EL (cell line): Measurements from ENCODE around the gene INTS14.
A peak's percentile ranks its signal among the peaks of the same experiment; 100 is the strongest.
"Not testable (repeated sequence)": the region's sequence is repeated elsewhere in the genome, so short reads cannot be mapped to it uniquely, and the experiment has no call there.

ENCODE experiments used
- DNase-seq: peaks from one replicate; pipeline ENCODE4 v3.0.0-alpha.2; 2016

The INTS14 gene

DNA sequence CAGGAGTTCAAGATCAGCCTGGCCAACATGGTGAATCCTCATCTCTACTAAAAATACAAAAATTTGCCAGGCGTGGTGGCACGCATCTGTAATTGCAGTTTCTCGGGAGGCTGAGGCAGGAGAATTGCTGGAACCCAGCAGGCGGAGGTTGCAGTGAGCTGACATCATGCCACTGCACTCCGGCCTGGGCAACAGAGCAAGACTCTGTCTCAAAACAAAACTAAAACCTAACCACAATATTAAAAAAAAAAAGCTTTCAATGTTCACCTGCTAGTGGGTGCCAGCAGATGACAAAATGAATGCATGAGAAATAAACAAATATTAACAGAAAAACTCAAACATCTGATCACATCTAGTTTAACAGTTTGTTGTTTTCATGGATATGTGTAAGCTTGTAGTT is 19.8 kb upstream of the INTS14 start:
- DNase-seq, result no peak

GRCh38 chr15:65629548-65629947 is 18.6 kb upstream of the INTS14 start:
- DNase-seq, result no peak

- no peak for DNase-seq
Measured at GRCh38 chr15:65626856-65627255, 15.9 kb upstream of the INTS14 start.

GRCh38 chr15:65623103-65623502 is 12.2 kb upstream of the INTS14 start:
- DNase-seq, result no peak

DNA sequence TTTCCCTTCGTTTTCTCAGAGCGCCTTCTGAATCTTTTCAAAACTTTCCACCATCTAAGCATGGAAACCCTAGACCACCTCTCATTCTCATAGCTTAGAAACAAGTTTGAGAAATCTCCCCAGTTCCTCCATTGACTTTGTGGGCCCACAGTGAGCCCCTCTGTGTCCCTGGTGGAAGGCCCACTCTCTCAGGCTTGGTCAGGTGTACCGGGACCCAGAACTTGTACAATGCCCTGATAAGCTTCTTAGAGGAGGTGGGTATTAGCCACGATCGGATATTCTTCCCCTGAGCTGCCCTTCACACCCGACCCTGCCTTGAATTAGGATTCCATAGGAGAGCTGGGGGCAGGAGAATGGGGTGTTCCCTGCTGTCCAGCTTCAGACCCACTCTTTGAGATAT is 10.7 kb upstream of the INTS14 start, which contains the start of gene SLC24A1:
Gene SLC24A1 (plus strand): TSS at position 301 of the 400 bp plus-strand sequence. CDS start 2,143 bp downstream, outside the sequence.
- no peak for DNase-seq

DNA sequence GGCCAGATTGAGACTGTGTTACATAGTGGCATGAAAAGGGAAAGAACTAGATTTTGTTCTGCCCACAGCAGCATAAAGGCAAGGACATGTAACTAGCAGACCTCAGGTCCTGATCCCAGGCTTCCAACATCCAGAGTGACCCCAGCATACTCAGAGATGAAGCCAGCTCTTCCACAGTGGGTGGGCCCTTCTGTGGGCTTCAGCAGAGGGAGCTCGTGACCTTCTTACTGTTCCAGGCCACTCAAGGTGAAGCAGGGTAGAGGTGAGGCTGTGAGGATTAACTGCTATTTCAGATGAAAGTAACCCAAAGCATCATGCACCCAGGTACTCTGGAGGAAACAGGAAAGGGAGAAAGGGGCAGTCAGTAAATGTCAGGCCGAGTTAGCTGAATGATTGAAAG is 9.9 kb upstream of the INTS14 start:
- no peak for DNase-seq

DNA sequence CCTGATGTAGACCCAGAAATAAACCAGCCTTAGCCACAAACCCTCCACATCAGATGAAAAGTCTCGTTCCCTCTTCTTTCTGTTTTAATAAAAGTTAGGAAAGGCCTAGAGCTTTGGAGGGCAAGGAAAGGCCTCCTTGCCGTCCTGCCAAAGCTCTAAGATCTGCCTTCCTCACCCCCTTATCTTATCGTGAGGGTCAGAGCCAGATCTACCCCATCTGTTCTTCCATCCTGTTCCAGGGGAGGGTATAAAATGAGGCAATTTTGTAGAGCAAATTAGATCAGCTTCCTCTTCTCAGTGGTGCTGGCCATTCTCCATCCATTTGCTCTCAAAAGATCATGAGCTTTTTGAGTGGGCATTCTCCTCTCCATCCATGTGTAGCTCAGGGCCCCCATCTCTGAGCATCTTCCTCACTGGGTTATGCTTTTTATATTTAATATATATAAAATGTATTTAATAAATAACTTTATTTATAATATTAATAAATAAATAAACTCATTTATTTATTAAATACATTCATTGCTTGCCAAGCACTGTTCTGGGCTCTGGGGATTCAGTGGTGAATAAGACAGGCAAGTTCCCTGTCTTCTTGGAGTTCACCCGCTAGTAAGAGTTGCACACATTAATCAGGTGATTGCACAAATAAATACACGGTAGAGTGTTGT is 8.8 kb upstream of the INTS14 start:
- no peak for DNase-seq

DNA sequence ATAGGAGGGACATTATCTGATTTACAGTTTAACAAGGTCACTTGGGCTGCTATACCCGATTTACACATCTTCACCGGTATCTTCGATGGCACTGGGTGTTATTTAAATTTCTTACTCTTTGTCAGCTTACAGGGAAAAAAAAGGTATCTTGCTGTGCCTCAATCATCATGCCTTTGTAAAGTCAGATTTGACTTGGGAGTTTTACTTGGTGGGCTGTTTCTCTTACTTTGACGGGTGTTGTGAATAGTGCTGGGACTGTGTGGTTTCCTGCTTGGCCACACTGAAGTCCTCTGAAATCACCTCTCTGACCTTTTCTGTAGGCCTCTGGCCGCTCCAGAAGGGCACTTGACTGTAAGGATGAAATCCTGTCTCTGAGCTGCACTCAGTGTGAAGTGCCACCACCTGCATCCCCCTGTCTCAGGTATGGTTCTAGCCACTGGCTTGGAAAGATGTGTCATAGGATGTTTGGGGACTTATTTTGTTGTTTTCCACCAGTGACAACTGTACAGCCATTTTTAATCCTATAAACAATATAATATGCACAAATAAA is 7.7 kb upstream of the INTS14 start:
- no peak for DNase-seq

- DNase-seq, result not testable (repeated sequence)
Measured at GRCh38 chr15:65615887-65616286, 5.0 kb upstream of the INTS14 start.

DNA sequence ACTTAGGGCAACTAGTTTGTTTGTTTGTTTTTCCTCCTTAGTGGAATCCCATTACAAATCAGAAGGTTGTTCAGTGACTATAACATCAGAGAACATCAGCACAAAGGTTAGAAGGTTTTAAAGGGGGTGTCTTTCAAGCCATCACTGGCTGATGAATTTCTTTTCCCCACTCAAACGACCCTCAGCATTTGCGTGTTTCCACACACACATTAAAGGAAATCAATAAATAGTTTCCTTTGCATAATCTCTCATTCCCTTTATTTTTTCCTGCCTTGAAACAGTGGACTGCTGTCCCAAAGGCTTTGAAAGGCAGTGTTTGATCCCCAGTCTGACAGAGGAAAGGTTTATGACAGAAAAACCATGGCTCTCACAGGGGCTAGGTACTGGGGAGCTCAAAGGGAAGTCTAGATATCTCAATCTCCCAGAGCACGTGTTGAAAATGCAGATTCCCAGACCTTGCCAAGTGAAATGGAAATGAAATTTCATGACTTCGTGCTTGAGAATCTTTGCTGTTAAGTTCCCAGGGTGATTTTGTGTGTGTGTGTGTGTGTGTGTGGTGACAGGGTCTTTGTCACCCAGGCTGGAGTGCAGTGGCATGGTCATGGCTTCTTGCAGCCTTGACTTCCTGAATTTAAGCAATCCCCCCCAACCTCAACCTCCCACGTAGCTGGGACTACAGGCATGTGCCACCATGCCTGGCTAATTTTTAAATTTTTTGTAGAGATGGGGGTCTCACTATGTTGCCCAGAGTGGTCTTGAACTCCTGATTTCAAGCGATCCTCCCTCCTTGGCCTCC is 2.2 kb upstream of the INTS14 start:
- DNase-seq, result no peak

DNA sequence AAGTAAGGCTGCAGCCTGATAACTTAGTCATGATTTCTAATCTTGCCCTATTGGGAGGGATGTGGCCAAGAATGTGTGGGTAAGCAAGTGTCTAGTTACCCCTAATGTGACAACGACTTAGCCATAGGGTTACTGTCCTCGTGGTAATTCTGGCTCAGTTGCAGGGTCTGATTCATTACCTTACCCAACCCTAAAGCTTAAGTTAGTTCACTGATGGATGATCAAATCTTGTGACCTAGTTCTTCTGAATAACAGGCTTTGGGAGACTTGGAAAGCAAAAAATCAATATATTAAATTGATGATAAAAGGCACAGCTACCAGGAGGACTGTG is 1.6 kb upstream of the INTS14 start:
- no peak for DNase-seq

GRCh38 chr15:65611888-65612615 is 1.1 kb upstream of the INTS14 start:
- no peak for DNase-seq

DNA sequence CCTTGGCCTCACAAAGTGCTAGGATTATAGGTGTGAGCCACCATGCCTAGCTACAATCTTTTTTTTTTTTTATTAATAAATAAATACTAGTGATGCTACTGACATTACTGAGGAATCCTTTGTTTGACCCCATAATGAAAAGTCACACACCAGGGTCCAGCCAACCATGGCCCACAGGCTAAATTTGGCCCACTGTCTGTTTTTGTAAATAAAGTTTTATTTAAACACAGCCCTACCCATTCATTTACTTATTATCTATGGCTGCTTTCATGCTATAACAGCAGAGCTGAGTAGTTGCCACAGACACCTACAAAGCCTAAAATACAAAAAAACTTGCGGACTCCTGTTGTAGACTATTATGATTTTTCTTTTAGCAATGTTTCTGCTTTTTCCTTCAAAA is 7.4 kb downstream of the INTS14 start:
- DNase-seq, result no peak

- DNase-seq, result no peak
Measured at GRCh38 chr15:65603134-65603533, 7.8 kb downstream of the INTS14 start.

DNA sequence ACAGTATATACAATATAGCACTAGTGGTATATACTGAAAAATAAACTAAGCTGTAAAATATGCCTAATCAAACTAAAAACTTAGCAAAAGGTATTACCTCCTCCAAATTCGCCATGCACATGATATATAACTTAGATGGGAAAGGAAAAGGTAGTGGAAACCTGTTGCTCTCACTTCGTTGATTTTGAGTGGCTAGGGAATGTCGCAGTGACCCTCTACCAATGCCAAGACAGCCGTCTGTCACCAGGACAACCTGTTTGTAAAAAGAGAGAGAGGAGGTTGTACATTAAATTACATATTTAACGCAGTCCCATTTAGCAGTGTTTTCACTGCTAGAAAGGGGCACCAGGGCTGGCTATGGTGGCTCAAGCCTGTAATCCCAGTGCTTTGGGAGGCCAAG is 11.3 kb downstream of the INTS14 start:
- no peak for DNase-seq

DNA sequence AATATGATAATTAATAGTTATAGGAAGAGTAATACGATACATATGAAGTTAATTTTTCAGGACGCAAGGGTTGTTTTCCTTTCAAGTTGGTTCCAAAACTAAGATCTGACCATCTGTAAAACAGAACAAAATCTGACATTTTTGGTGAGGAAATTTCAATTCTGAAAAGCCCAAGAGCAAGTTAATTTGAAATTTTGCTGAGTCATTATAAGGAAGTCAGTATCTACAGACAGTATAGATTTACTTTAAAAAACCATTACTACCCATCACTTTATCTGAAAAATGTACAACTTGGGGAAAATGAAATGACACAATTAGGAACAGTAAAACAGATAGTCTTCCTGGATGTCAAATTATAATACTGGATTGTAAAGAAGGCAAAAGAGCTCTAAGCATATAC is 12.5 kb downstream of the INTS14 start:
- DNase-seq, result no peak

DNA sequence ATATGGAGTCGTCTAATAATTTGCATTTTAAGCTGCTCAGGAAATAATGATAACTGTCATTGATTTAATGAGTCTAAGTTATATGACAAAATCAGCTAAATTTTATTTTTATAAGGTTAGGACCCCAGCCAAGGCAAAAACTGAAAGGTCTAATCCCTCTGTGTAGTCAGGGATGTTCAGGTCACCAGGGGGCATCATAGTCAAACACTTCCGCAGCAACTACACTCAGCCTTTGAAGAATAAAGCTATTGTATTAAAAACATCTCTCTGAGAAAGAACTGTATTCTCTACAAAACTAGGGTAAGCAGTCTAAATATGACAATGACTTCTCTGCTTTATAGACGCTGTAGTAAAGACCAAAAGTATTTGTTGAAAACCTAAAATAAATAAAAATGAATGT is 15.0 kb downstream of the INTS14 start:
- DNase-seq, result no peak

- DNase-seq, result no peak
Measured at GRCh38 chr15:65587094-65587493, 23.8 kb downstream of the INTS14 start.

GRCh38 chr15:65584241-65584640 is 26.7 kb downstream of the INTS14 start:
- no peak for DNase-seq

DNA sequence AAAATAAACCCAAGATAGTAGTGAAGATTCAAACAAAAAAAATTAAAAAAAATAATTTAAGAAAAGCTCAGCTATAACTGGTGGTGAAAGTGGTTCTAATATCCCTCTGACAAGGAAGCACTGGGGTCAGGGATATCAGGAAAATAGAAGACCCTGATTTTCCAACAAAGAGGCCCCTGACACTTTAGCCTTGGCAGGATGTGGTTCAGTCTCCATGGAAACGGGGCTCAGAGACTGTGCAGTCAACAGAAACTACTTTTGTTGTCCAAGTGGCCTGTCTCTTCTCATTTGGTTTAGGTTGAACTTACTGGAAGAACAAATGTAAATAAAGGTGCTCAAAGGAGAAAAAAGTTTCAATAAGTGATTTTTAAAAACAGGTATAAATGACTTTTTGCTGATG is 27.2 kb downstream of the INTS14 start:
- peak; percentile 36 for DNase-seq

DNA sequence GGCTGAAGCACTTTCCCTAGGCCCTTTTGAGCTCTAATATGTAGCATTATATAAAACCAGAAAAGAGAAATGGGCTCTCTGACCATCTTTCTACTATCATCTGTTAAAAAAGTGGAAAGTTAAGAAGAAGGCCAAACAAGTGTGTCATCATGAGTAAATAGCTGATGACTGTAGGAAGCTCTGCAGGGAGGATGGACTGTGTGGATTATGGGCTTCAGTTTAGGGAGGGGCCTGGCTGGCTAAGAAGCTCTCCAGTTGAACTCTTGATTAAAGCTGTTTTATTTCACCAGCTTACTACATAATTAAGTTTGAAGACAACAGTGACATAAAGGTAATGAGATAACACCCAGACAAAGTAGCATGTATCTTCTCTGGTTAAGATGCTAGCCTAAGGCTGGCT is 30.6 kb downstream of the INTS14 start:
- DNase-seq, result peak; percentile 79

- peak; percentile 27 for DNase-seq
Measured at GRCh38 chr15:65579762-65580161, 31.2 kb downstream of the INTS14 start.

DNA sequence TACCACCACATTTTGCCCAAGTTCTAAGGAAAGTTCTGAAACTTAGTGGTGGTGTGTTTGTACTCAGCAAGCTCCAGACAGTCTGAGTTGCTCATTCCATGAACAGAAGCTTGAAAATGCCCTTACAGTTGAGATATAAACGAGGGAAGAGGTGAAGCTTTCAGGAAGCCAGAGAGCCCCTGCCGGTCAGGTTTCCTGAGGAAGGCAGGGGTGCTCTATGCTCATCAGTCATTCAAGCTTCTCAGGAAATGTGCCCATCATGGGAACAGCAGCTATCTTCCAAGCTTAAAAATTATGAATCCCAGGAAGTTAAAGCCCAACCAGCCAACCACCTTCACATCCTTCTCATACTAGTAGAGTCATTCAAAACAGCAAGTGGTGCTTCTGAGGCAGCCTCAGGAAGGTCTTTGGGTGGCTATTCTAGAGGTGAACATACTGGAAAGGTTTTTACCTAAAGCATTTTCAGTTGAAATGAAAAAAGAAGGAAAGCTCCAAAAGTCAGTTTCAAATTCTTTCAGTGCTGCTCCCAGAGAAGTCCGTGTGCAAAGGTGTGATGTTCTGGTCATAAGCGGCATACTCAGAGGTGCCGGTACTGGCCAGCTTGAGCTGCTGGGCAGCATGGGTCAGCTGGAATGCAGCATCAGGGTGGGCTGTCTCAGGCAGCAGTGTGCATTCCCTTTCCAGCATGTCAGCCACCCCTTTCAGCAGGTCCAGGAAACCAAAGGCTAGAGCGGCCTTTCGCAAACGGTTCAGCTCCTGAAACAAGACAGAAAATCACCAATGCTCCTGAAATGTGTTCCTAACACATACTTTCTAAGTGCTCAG is 31.8 kb downstream of the INTS14 start:
- peak; percentile 15 for DNase-seq
